ENCODE measurements around the gene RGL1. TPM values are rescaled to one million over a fixed set of nuclear protein-coding genes. Genes with fewer than 3 reads are reported as not detected.

The RGL1 gene
- total RNA-seq, 1 experiment from 2014 or later = 1.3 TPM

DNA sequence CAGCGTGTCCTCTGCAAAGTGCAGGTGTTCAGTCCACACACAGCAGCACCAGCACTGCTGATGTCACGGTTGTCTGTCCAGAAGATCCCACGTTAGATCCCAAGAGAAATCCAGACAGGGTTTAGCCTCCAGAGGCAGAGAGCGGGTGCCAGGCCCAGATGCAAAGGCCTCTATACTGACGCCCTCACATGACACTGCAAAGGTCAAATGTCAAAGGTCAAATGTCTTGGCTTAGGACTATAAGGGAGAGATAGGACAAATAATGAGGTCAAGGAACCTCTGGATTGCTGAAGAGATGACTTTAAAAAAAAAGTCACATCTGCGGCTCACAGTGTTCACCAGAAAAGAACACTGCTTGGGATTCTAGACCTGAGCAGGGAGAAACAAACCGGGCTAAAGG is 131.1 kb downstream of the RGL1 start:
- no peak for DNase-seq (ENCODE audit: low read depth, low spot score)
- Histone ChIP-seq H3K27me3 (ENCODE audit: insufficient read depth, low read length) (no peaks in the 10 kb centered on the region), H4K20me1 (ENCODE audit: insufficient read depth) (no peaks in the 10 kb centered on the region), H3K4me2 (ENCODE audit: low read length) (no peak overlapping the region), H3K4me1 (ENCODE audit: control insufficient read depth in 1 of 2, insufficient read depth in 2 of 2, low read length in 2 of 2) (no peaks in the 10 kb centered on the region), H3K4me3 (replicated peaks in 1 of 2; ENCODE audit: low read depth in 1 of 2, low read length in 2 of 2) (no peak overlapping the region), H3K9ac (ENCODE audit: low read length) (no peak overlapping the region), H3K79me2 (ENCODE audit: insufficient read depth, low read length) (no peaks in the 10 kb centered on the region), H2AFZ (ENCODE audit: low read depth, low read length, poor library complexity, severe bottlenecking) (no peak overlapping the region), H3K27ac (ENCODE audit: low read depth, low read length) (no peak overlapping the region), H3K36me3 (ENCODE audit: control insufficient read depth in 1 of 2, insufficient read depth in 2 of 2, low read length in 2 of 2) (no peaks in the 10 kb centered on the region), H3K9me3 (ENCODE audit: control insufficient read depth in 1 of 2, insufficient read depth in 1 of 2, low read depth in 1 of 2, low read length in 2 of 2) (no peaks in the 10 kb centered on the region), H3K9me2 (ENCODE audit: insufficient read depth) (no peaks in the 10 kb centered on the region)
- ChIA-PET RAD21 (ENCODE audit: low non-redundant PET in 1 of 2, low total read pairs in 2 of 2, uncharacterized antibody in 2 of 2, unreplicated experiment in 2 of 2) (no interaction called here), CTCF (no interaction called here), POLR2A (no interaction called here)
- intact Hi-C loops (cut with micrococcal nuclease) = no loop called here
- TF ChIP-seq FOSL1 (IDR thresholded peaks at IDR 0.05; ENCODE audit: low read depth) = no peak
- no peak for TF ChIP-seq ZNF274 (IDR thresholded peaks at IDR 0.05; ENCODE audit: low read depth, low read length)
- TF ChIP-seq, protein P1, sequence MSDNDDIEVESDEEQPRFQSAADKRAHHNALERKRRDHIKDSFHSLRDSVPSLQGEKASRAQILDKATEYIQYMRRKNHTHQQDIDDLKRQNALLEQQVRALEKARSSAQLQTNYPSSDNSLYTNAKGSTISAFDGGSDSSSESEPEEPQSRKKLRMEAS (IDR thresholded peaks at IDR 0.05) = no peak
- TF ChIP-seq, protein P2, sequence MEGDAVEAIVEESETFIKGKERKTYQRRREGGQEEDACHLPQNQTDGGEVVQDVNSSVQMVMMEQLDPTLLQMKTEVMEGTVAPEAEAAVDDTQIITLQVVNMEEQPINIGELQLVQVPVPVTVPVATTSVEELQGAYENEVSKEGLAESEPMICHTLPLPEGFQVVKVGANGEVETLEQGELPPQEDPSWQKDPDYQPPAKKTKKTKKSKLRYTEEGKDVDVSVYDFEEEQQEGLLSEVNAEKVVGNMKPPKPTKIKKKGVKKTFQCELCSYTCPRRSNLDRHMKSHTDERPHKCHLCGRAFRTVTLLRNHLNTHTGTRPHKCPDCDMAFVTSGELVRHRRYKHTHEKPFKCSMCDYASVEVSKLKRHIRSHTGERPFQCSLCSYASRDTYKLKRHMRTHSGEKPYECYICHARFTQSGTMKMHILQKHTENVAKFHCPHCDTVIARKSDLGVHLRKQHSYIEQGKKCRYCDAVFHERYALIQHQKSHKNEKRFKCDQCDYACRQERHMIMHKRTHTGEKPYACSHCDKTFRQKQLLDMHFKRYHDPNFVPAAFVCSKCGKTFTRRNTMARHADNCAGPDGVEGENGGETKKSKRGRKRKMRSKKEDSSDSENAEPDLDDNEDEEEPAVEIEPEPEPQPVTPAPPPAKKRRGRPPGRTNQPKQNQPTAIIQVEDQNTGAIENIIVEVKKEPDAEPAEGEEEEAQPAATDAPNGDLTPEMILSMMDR (IDR thresholded peaks at IDR 0.05 in 2 of 3, conservative IDR thresholded peaks at IDR 0.05 in 1 of 3; ENCODE audit: borderline replicate concordance in 1 of 3, insufficient read depth in 1 of 3, low read depth in 2 of 3, low read length in 2 of 3) = no peak
- TF ChIP-seq ELF1 (IDR thresholded peaks at IDR 0.05; ENCODE audit: borderline replicate concordance, low read depth) = no peak
- TF ChIP-seq, protein P3, sequence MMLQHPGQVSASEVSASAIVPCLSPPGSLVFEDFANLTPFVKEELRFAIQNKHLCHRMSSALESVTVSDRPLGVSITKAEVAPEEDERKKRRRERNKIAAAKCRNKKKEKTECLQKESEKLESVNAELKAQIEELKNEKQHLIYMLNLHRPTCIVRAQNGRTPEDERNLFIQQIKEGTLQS (IDR thresholded peaks at IDR 0.05) = no peak
- TF ChIP-seq POLR2A (IDR thresholded peaks at IDR 0.05; ENCODE audit: borderline replicate concordance, extremely low read depth, insufficient read depth, insufficient read length) = no peak
- TF ChIP-seq, protein P4, sequence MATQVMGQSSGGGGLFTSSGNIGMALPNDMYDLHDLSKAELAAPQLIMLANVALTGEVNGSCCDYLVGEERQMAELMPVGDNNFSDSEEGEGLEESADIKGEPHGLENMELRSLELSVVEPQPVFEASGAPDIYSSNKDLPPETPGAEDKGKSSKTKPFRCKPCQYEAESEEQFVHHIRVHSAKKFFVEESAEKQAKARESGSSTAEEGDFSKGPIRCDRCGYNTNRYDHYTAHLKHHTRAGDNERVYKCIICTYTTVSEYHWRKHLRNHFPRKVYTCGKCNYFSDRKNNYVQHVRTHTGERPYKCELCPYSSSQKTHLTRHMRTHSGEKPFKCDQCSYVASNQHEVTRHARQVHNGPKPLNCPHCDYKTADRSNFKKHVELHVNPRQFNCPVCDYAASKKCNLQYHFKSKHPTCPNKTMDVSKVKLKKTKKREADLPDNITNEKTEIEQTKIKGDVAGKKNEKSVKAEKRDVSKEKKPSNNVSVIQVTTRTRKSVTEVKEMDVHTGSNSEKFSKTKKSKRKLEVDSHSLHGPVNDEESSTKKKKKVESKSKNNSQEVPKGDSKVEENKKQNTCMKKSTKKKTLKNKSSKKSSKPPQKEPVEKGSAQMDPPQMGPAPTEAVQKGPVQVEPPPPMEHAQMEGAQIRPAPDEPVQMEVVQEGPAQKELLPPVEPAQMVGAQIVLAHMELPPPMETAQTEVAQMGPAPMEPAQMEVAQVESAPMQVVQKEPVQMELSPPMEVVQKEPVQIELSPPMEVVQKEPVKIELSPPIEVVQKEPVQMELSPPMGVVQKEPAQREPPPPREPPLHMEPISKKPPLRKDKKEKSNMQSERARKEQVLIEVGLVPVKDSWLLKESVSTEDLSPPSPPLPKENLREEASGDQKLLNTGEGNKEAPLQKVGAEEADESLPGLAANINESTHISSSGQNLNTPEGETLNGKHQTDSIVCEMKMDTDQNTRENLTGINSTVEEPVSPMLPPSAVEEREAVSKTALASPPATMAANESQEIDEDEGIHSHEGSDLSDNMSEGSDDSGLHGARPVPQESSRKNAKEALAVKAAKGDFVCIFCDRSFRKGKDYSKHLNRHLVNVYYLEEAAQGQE (IDR thresholded peaks at IDR 0.05; ENCODE audit: low read depth) = no peak
- no peak for TF ChIP-seq EZH2 (IDR thresholded peaks at IDR 0.05)
- TF ChIP-seq, protein P5, sequence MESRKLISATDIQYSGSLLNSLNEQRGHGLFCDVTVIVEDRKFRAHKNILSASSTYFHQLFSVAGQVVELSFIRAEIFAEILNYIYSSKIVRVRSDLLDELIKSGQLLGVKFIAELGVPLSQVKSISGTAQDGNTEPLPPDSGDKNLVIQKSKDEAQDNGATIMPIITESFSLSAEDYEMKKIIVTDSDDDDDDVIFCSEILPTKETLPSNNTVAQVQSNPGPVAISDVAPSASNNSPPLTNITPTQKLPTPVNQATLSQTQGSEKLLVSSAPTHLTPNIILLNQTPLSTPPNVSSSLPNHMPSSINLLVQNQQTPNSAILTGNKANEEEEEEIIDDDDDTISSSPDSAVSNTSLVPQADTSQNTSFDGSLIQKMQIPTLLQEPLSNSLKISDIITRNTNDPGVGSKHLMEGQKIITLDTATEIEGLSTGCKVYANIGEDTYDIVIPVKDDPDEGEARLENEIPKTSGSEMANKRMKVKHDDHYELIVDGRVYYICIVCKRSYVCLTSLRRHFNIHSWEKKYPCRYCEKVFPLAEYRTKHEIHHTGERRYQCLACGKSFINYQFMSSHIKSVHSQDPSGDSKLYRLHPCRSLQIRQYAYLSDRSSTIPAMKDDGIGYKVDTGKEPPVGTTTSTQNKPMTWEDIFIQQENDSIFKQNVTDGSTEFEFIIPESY (IDR thresholded peaks at IDR 0.05; ENCODE audit: extremely low read depth, insufficient replicate concordance, low read length) = no peak
- no peak for TF ChIP-seq YY1 (IDR thresholded peaks at IDR 0.05; ENCODE audit: extremely low read depth, insufficient replicate concordance, low read depth, low read length)
- TF ChIP-seq ZFX (IDR thresholded peaks at IDR 0.05) = no peak
- TF ChIP-seq TCF7L2 (IDR thresholded peaks at IDR 0.05; ENCODE audit: borderline replicate concordance, extremely low read depth, insufficient read depth, insufficient read length) = no peak
- no peak for TF ChIP-seq SIN3A (IDR thresholded peaks at IDR 0.05; ENCODE audit: low read depth)
- ATAC-seq = no peak
- BruUV-seq (replicated peaks) = no TSS peak
